Karpas-422 (cell line): Measurements from ENCODE around the gene GDF2. TPM values are rescaled to one million over a fixed set of nuclear protein-coding genes. Genes with fewer than 3 reads are reported as not detected.

Source experiments
- DNase-seq: peaks from one replicate; pipeline ENCODE4 v3.0.0-alpha.2; 2015
- H2AFZ ChIP-seq: fragments of 200-600 bp; sonication (generic); 2 replicates; pipeline ENCODE4 v1.6.1; 2014; ENCODE audit warnings: antibody characterized with exemption, low read length, mixed read lengths
- H3K27ac ChIP-seq: fragments of 200-600 bp; sonication (generic); 2 replicates; pipeline ENCODE4 v1.5.1; 2014; ENCODE audit warnings: mild to moderate bottlenecking, low read length, moderate library complexity
- H3K27me3 ChIP-seq: fragments of 200-600 bp; sonication (generic); 2 replicates; pipeline ENCODE4 v1.6.1; 2014; ENCODE audit warnings: low read length, mixed read lengths
- H3K36me3 ChIP-seq: fragments of 200-600 bp; sonication (generic); 2 replicates; pipeline ENCODE4 v1.6.1; 2014; ENCODE audit warnings: low read length, mixed read lengths; ENCODE audit not compliant: insufficient read depth
- H3K4me1 ChIP-seq: fragments of 200-600 bp; sonication (generic); 2 replicates; pipeline ENCODE4 v1.6.1; 2014; ENCODE audit warnings: mild to moderate bottlenecking, low read length, mixed read lengths
- H3K4me2 ChIP-seq: fragments of 200-600 bp; sonication (generic); 2 replicates; pipeline ENCODE4 v1.6.1; 2014; ENCODE audit warnings: low read length, low read depth, mild to moderate bottlenecking; ENCODE audit not compliant: poor library complexity, severe bottlenecking
- H3K4me3 ChIP-seq: fragments of 200-600 bp; sonication (generic); 2 replicates; pipeline ENCODE4 v1.5.1; 2014; ENCODE audit warnings: mild to moderate bottlenecking, antibody characterized with exemption, low read length, mixed read lengths
- H3K79me2 ChIP-seq: fragments of 200-600 bp; sonication (generic); 2 replicates; pipeline ENCODE4 v1.6.1; 2014; ENCODE audit warnings: mild to moderate bottlenecking, low read length, mixed read lengths
- H3K9ac ChIP-seq: fragments of 200-600 bp; sonication (generic); 2 replicates; pipeline ENCODE4 v1.6.0; 2014; ENCODE audit warnings: low read length
- H3K9me2 ChIP-seq: fragments of 200-600 bp; sonication (generic), shearing (Covaris generic); replicated peaks from 2 replicates; pipeline ENCODE4 v1.6.0; 2014; ENCODE audit warnings: mild to moderate bottlenecking, low read length, moderate library complexity; ENCODE audit not compliant: insufficient read depth
- H3K9me3 ChIP-seq: fragments of 300-700, 200-600 bp; sonication (generic); 2 replicates; pipeline ENCODE4 v1.6.1; 2014; ENCODE audit warnings: low read length, mixed read lengths
- H4K20me1 ChIP-seq: fragments of 200-600 bp; sonication (generic); 2 replicates; pipeline ENCODE4 v1.6.1; 2014; ENCODE audit warnings: mild to moderate bottlenecking, antibody characterized with exemption, low read length, low read depth; ENCODE audit not compliant: insufficient read depth
- total RNA-seq: library from RNA; depleted of rRNA; stranded (reverse); fragments of >200 nt; shearing (Covaris generic); gene quantifications from 2 replicates; pipeline ENCODE4 v1.2.3, GENCODE V29; 2014; ENCODE audit warnings: low replicate concordance

The GDF2 gene
- total RNA-seq, 1 experiment from 2014 or later: not detected

DNA sequence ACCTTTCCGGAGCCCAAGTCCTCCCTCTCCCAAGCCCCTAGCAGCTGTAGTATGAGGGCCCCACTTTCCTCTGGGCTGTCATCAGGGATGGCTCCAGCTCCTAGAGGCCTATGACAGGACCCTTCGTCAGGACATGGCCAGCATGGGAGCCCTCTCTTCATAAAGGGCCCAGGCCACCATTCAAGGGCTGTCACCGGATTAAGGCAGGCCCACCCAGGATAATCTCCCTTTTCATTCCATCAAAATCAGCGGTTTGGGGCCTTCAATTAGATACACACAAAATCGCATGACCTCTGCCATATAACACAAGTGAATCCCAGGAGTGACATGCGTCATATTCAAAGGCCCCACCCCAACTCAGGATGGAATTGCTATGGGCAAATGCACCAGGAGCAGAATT is 34.4 kb upstream of the GDF2 start:
- no peak overlapping the region for H2AFZ ChIP-seq
- no peaks in the 10 kb centered on the region for H3K27me3 ChIP-seq
- no peaks in the 10 kb centered on the region for H3K4me1 ChIP-seq
- H3K4me2 ChIP-seq: no peak overlapping the region
- no peaks in the 10 kb centered on the region for H3K36me3 ChIP-seq
- no peaks in the 10 kb centered on the region for H3K79me2 ChIP-seq
- no peak overlapping the region for H3K9ac ChIP-seq
- H4K20me1 ChIP-seq: no peaks in the 10 kb centered on the region
- no peak for DNase-seq
- no peak overlapping the region for H3K27ac ChIP-seq
- no peaks in the 10 kb centered on the region for H3K9me3 ChIP-seq
- H3K4me3 ChIP-seq: no peak overlapping the region
- no peaks in the 10 kb centered on the region for H3K9me2 ChIP-seq

DNA sequence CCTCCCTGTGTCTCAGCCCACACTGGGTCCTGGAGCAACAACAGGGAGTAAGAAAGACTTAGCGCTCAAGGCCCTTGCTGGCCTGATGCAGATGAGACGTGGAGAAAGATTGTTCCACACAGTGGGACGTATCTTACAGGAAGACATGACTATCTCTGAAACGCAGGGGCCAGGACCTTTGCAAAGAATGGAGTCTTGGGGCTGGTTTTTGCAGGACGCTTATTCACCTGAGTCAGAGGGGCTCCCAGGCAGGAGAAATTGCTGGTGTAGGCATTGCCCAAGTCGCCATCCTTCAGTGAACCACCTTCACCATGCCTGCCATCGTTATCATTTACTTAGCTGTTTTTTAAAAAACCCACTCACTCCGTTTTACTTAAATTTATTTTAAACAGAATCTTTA is 34.0 kb upstream of the GDF2 start:
- Histone ChIP-seq H3K79me2 (no peaks in the 10 kb centered on the region), H3K4me2 (no peak overlapping the region), H3K36me3 (no peaks in the 10 kb centered on the region), H3K27ac (no peak overlapping the region), H3K9ac (no peak overlapping the region), H3K4me1 (no peaks in the 10 kb centered on the region), H3K4me3 (no peak overlapping the region), H3K27me3 (no peaks in the 10 kb centered on the region), H4K20me1 (no peaks in the 10 kb centered on the region), H3K9me3 (no peaks in the 10 kb centered on the region), H2AFZ (no peak overlapping the region), H3K9me2 (no peaks in the 10 kb centered on the region)
- DNase-seq: no peak

DNA sequence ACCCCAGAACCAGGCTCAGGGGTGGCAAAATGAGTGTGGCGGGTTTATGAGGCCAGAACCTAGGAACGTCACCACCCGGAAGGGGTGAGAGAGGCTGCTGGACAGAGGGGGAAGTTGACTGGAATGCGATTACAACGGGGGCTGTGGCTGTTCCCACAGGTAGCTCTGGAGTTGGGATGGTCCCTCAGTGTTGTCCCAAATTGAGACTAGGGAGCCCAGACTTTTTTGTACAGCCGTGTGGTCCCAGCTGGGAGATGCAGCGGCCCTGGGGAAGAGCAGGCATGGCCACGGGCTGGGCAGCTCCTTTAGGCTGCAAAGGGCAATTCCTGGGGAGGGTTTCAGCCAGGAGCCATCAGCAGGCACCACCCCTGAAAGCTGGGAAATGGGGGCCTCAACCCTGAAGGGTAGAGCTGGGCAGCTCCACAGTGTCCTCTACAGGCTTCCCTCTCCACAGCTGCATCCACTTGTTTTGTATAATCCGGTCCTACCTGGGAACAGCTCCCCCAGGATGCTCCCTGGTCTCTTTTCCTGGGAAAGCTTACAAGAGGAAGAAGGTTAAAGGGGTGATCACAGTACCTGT is 33.2 kb upstream of the GDF2 start:
- no peak for DNase-seq

DNA sequence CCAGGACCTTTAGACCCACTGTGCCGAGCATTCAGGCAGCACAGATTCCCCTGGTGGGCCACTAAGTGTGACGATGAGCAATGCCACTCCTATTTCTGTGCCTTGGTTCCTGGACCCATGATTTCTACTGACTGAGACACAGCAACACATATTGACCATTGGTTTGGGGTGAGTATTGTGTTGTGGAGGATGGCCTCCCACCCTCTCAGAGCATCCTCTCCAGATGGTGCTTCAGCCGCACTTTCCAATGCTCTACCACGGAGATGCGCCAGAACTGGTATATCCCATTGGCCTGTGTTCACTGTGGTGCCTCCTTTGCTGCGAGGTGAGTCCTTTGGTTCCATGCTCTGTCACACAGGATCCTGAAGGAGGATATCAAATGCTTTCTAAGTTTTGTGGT is 32.3 kb upstream of the GDF2 start:
- Histone ChIP-seq H3K9me2 (no peaks in the 10 kb centered on the region), H3K27ac (no peak overlapping the region), H3K9ac (no peak overlapping the region), H3K9me3 (no peaks in the 10 kb centered on the region), H4K20me1 (no peaks in the 10 kb centered on the region), H2AFZ (no peak overlapping the region), H3K27me3 (no peaks in the 10 kb centered on the region), H3K4me3 (no peak overlapping the region), H3K4me1 (no peaks in the 10 kb centered on the region), H3K4me2 (no peak overlapping the region), H3K79me2 (no peaks in the 10 kb centered on the region), H3K36me3 (no peaks in the 10 kb centered on the region)
- no peak for DNase-seq

More for the DNA sequence above, 33.2 kb upstream of the GDF2 start:
- Histone ChIP-seq H3K27me3 (no peaks in the 10 kb centered on the region), H3K79me2 (no peaks in the 10 kb centered on the region), H4K20me1 (no peaks in the 10 kb centered on the region), H3K27ac (no peak overlapping the region), H3K9me3 (no peaks in the 10 kb centered on the region), H3K36me3 (no peaks in the 10 kb centered on the region), H2AFZ (no peak overlapping the region), H3K9me2 (no peaks in the 10 kb centered on the region), H3K9ac (no peak overlapping the region), H3K4me2 (no peak overlapping the region), H3K4me1 (no peaks in the 10 kb centered on the region), H3K4me3 (no peak overlapping the region)

DNA sequence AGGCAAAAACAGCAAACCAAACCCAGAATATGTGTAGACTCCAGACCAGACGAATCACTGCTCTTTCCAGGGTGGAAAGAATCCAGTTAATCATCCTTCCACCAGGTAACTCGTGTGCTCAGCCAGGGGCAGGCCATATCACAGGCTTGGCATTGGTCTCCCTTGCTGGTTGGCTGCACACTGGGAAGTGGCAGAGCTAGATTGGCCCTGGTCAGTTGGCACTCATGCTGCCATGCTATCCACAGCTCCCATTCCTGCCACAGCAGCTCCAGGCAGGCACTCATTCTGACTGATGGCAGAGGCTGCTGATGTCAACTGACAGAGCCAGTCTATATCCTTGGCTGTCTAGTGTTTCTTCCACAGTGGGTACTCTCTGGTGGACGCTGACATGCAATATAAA is 31.9 kb upstream of the GDF2 start:
- Histone ChIP-seq H3K36me3 (no peaks in the 10 kb centered on the region), H3K9me2 (no peaks in the 10 kb centered on the region), H4K20me1 (no peaks in the 10 kb centered on the region), H3K9ac (no peak overlapping the region), H3K4me1 (no peaks in the 10 kb centered on the region), H3K4me3 (no peak overlapping the region), H3K27ac (no peak overlapping the region), H3K79me2 (no peaks in the 10 kb centered on the region), H3K9me3 (no peaks in the 10 kb centered on the region), H2AFZ (no peak overlapping the region), H3K4me2 (no peak overlapping the region), H3K27me3 (no peaks in the 10 kb centered on the region)
- no peak for DNase-seq

DNA sequence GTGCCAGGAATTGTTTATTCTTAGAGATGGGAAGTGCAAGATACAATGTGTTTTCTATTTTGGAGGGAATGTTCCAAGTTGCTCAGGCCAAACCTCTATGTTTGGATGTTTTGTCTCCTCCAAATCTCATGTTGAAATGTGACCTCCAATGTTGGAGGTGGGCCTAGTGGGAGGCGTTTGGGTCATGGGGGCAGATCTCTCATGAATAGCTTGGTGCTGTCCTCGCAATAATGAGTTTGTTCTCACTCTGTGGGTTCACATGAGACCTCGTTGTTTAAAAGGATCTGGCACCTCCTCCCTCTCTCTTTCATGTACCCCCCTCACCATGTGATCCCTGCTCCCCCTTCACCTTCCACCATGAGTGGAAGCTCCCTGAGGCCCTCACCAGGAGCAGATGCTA is 30.6 kb upstream of the GDF2 start:
- no peak overlapping the region for H2AFZ ChIP-seq
- no peaks in the 10 kb centered on the region for H3K9me2 ChIP-seq
- H3K4me1 ChIP-seq: no peaks in the 10 kb centered on the region
- H3K9ac ChIP-seq: no peak overlapping the region
- H3K36me3 ChIP-seq: no peaks in the 10 kb centered on the region
- H3K79me2 ChIP-seq: no peaks in the 10 kb centered on the region
- no peaks in the 10 kb centered on the region for H3K27me3 ChIP-seq
- H4K20me1 ChIP-seq: no peaks in the 10 kb centered on the region
- no peak overlapping the region for H3K4me3 ChIP-seq
- H3K4me2 ChIP-seq: no peak overlapping the region
- DNase-seq: no peak
- H3K27ac ChIP-seq: no peak overlapping the region
- no peaks in the 10 kb centered on the region for H3K9me3 ChIP-seq

DNA sequence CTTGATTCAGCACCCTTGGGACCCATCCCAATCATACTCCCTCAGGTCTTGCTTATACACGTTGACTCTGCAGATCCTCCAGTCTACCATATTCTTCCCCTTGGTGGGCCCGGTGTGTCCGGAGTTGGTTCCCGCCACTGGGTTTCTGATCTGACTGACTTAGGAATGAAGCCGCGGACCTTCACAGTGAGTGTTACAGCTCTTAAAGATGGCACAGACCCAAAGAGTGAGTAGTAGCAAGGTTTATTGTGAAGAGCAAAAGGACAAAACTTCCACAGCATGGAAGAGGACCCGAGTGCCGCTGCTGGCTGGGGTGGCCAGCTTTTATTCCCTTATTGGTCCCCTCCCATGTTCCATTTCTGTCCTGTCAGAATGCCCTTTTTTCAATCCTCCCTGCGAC is 28.2 kb upstream of the GDF2 start:
- no peak for DNase-seq
- H3K4me2 ChIP-seq: no peak overlapping the region

DNA sequence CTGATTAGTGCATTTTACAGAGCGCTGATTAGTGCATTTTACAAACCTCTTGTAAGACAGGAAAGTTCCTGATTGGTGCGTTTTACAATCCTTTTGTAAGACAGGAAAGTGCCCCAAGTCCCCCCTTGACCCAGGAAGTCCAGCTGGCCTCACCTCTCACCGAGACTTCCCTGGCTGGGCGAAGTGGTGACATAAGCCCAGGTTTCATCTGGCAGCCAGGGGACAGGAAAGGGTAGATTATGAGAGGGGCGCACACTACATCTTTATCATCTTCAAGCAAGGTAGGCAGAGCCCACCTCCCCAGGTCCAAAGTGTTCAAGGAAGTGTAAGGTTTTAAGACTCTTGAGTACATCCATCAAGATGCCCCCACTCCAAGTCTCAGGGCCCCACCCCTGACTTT is 27.8 kb upstream of the GDF2 start:
- H4K20me1 ChIP-seq: no peaks in the 10 kb centered on the region
- no peaks in the 10 kb centered on the region for H3K27me3 ChIP-seq
- H3K27ac ChIP-seq: no peak overlapping the region
- no peak for DNase-seq
- H3K9me3 ChIP-seq: no peaks in the 10 kb centered on the region
- H3K79me2 ChIP-seq: no peaks in the 10 kb centered on the region
- H3K9me2 ChIP-seq: no peaks in the 10 kb centered on the region
- no peak overlapping the region for H3K9ac ChIP-seq
- no peak overlapping the region for H2AFZ ChIP-seq
- H3K4me1 ChIP-seq: no peaks in the 10 kb centered on the region
- H3K36me3 ChIP-seq: no peaks in the 10 kb centered on the region
- H3K4me3 ChIP-seq: no peak overlapping the region
- H3K4me2 ChIP-seq: no peak overlapping the region

More for the DNA sequence above, 28.2 kb upstream of the GDF2 start:
- Histone ChIP-seq H3K79me2 (no peaks in the 10 kb centered on the region), H3K9ac (no peak overlapping the region), H3K27ac (no peak overlapping the region), H3K4me3 (no peak overlapping the region), H3K9me3 (no peaks in the 10 kb centered on the region), H2AFZ (no peak overlapping the region), H3K36me3 (no peaks in the 10 kb centered on the region), H3K27me3 (no peaks in the 10 kb centered on the region), H4K20me1 (no peaks in the 10 kb centered on the region), H3K9me2 (no peaks in the 10 kb centered on the region), H3K4me1 (no peaks in the 10 kb centered on the region)

DNA sequence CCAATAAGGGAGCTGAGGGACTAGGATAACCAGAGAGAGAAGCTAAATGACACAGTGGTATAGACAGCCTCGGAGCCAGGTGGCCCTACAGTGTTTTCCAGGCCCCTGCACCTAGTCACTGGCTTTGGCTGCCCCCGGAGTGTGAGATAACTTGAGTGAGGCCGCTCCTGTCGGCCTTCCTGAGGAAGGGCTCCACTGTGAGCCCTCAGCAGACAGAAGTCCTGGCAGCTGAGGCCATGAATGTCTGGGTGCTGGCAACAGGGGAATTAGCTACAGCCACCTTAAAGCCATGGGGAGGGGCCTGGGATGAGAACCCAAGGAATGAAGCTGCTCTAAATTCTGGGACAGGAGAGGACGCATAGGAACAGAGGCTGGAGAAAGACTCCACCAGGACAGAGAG is 26.8 kb upstream of the GDF2 start:
- Histone ChIP-seq H3K9me2 (no peaks in the 10 kb centered on the region), H3K4me1 (no peaks in the 10 kb centered on the region), H4K20me1 (no peaks in the 10 kb centered on the region), H3K27ac (no peak overlapping the region), H3K4me3 (no peak overlapping the region), H3K79me2 (no peaks in the 10 kb centered on the region), H2AFZ (no peak overlapping the region), H3K36me3 (no peaks in the 10 kb centered on the region), H3K9me3 (no peaks in the 10 kb centered on the region), H3K4me2 (no peak overlapping the region), H3K9ac (no peak overlapping the region), H3K27me3 (no peaks in the 10 kb centered on the region)
- DNase-seq: no peak
